Neural cell (in vitro differentiated cells): ENCODE measurements around the gene CEP170B. TPM values are rescaled to one million over a fixed set of nuclear protein-coding genes. Genes with fewer than 3 reads are reported as not detected.

Source experiments
- H2AFZ ChIP-seq: fragments of 200-600, 300-800 bp; sonication (generic), shearing (Covaris generic); 2 replicates; pipeline ENCODE4 v1.6.0; 2014; ENCODE audit warnings: low read depth, mild to moderate bottlenecking, antibody characterized with exemption, low read length, moderate library complexity
- H3F3A ChIP-seq: fragments of 200-600 bp; shearing (Covaris generic); 2 replicates; pipeline ENCODE4 v1.6.1; 2016; ENCODE audit warnings: mild to moderate bottlenecking, moderate library complexity, mixed read lengths, antibody characterized with exemption, low read length; ENCODE audit not compliant: insufficient read depth, poor library complexity, severe bottlenecking
- H3K27ac ChIP-seq: fragments of 200-600, 300-800 bp; sonication (generic), shearing (Covaris generic); 2 replicates; pipeline ENCODE4 v1.5.1; 2014; ENCODE audit warnings: mild to moderate bottlenecking, low read length, moderate library complexity
- H3K27me3 ChIP-seq: fragments of 300-800, 200-600 bp; sonication (generic), shearing (Covaris generic); 2 replicates; pipeline ENCODE4 v1.6.0; 2014; ENCODE audit warnings: mild to moderate bottlenecking, low read depth, low read length, moderate library complexity; ENCODE audit not compliant: insufficient read depth
- H3K36me3 ChIP-seq: fragments of 300-800, 200-600 bp; sonication (generic), shearing (Covaris generic); 2 replicates; pipeline ENCODE4 v1.5.1; 2014; ENCODE audit warnings: mild to moderate bottlenecking, antibody characterized with exemption, low read length, moderate library complexity; ENCODE audit not compliant: insufficient read depth
- H3K4me2 ChIP-seq: fragments of 300-800, 200-600 bp; sonication (generic), shearing (Covaris generic); 2 replicates; pipeline ENCODE4 v1.6.0; 2014; ENCODE audit warnings: mild to moderate bottlenecking, low read length
- H3K4me3 ChIP-seq: fragments of 300-800, 200-600 bp; sonication (generic), shearing (Covaris generic); 2 replicates; pipeline ENCODE4 v1.5.1; 2014; ENCODE audit warnings: mild to moderate bottlenecking, low read length, moderate library complexity
- H3K79me2 ChIP-seq: fragments of 200-600 bp; shearing (Covaris generic); replicated peaks from 2 replicates; pipeline ENCODE4 v1.6.0; 2014; ENCODE audit warnings: mild to moderate bottlenecking, low read length, moderate library complexity; ENCODE audit not compliant: insufficient read depth
- H3K9ac ChIP-seq: fragments of 300-800, 200-600 bp; sonication (generic), shearing (Covaris generic); 2 replicates; pipeline ENCODE4 v1.6.1; 2016; ENCODE audit warnings: mild to moderate bottlenecking, low read length, mixed read lengths
- H3K9me2 ChIP-seq: fragments of 200-600 bp; shearing (Covaris generic); 2 replicates; pipeline ENCODE4 v1.6.1; 2016; ENCODE audit warnings: mild to moderate bottlenecking, low read length, mixed read lengths; ENCODE audit not compliant: insufficient read depth
- H3K9me3 ChIP-seq: fragments of 200-600, 300-800 bp; sonication (generic), shearing (Covaris generic); 2 replicates; pipeline ENCODE4 v1.6.1; 2016; ENCODE audit warnings: mild to moderate bottlenecking, mixed run types, low read length, moderate library complexity, mixed read lengths
- H4K20me1 ChIP-seq: fragments of 200-600 bp; shearing (Covaris generic); 2 replicates; pipeline ENCODE4 v1.6.1; 2016; ENCODE audit warnings: mild to moderate bottlenecking, mixed run types; ENCODE audit not compliant: insufficient read depth
- EP300 ChIP-seq: fragments of 450-650 bp; conservative IDR thresholded peaks from 2 replicates; pipeline ENCODE4 v1.6.1; 2014; ENCODE audit warnings: antibody characterized with exemption, mild to moderate bottlenecking, moderate library complexity; ENCODE audit not compliant: poor library complexity, severe bottlenecking
- EZH2 ChIP-seq: fragments of 200-600, 300-800 bp; shearing (Covaris generic), sonication (generic); IDR thresholded peaks from 2 replicates; pipeline ENCODE4 v1.6.1; 2014; ENCODE audit warnings: antibody characterized with exemption, low read length, borderline replicate concordance, mild to moderate bottlenecking; ENCODE audit not compliant: insufficient read depth, poor library complexity, severe bottlenecking
- MXI1 ChIP-seq: fragments of 450-650 bp; conservative IDR thresholded peaks from 2 replicates; pipeline ENCODE4 v1.6.1; 2014; ENCODE audit warnings: antibody characterized with exemption, mild to moderate bottlenecking; ENCODE audit not compliant: poor library complexity, severe bottlenecking
- POLR2AphosphoS5 ChIP-seq: IDR thresholded peaks from 2 replicates; pipeline ENCODE4 v1.6.1; 2012
- RAD21 ChIP-seq: fragments of 450-650 bp; conservative IDR thresholded peaks from 2 replicates; pipeline ENCODE4 v1.6.1; 2014; ENCODE audit warnings: antibody characterized with exemption, mild to moderate bottlenecking, moderate library complexity
- SMC3 ChIP-seq: fragments of 450-650 bp; conservative IDR thresholded peaks from 2 replicates; pipeline ENCODE4 v1.6.1; 2014; ENCODE audit warnings: antibody characterized with exemption, mild to moderate bottlenecking, moderate library complexity; ENCODE audit not compliant: poor library complexity
- TAF1 ChIP-seq: IDR thresholded peaks from 2 replicates; pipeline ENCODE4 v1.6.1; 2012; ENCODE audit warnings: low read depth
- polyA plus RNA-seq: library from polyadenylated mRNA; depleted of rRNA; stranded (reverse); fragments of >200 nt; gene quantifications from 2 replicates; pipeline ENCODE4 v1.2.3, GENCODE V29; 2014
- TF ChIP-seq, protein P1 (sequence below): fragments of 450-650 bp; IDR thresholded peaks from 2 replicates; pipeline ENCODE4 v1.5.1; 2014; ENCODE audit warnings: antibody characterized with exemption, mild to moderate bottlenecking, moderate library complexity; ENCODE audit not compliant: poor library complexity, severe bottlenecking
- TF ChIP-seq, protein P2 (sequence below): IDR thresholded peaks from 2 replicates; pipeline ENCODE4 v1.6.1; 2012; ENCODE audit warnings: borderline replicate concordance

The CEP170B gene
- polyA plus RNA-seq, 1 donor from 2014 or later = 11.6 TPM

DNA sequence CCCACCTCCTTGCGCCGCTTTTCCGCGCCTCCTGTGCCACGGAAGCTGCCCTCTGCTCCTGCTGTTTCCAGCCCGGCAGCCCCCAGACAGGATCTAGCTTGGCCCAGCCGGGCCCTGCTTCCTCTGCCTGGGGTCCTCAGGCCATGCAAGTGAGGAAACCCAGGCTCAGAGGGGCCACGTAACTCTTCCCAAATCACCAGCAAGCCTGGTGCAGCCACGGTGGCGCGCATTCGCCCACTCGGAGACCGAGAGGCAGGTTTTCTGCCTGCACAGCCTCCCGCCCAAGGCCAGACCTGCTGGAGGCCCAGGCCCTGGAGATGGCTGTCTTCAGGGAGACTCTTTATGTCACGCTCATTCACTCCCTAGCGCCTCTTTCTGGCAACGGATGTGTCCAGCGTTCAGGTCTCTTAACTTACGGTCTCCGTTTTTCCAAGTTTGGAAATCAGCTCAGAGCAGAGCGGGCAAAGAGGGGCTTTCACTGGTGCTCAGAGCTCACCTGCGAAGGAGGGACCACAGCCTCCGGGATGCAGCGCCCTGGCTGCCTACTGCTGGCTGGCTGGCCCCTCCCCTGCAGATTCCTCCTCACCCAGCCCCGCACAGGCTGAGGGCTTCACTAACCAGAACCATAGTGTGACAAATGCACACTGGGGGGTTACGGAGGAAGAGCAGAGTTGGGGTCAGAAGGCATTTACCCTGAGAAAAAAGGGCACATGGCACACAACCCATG lies 20.6 kb upstream of the CEP170B start:
- Histone ChIP-seq H3K36me3 (no peaks in the 10 kb centered on the region), H3K9me3 (no peaks in the 10 kb centered on the region), H4K20me1 (no peaks in the 10 kb centered on the region), H3K27ac (no peak overlapping the region), H3K4me2 (no peak overlapping the region), H3K27me3 (peaks cover 53% of the 10 kb centered on the region), H3K9ac (no peak overlapping the region), H3K79me2 (no peaks in the 10 kb centered on the region), H3F3A (no peaks in the 10 kb centered on the region), H3K9me2 (no peaks in the 10 kb centered on the region), H2AFZ (no peak overlapping the region), H3K4me3 (peak overlapping the region; percentile 66)
- TF ChIP-seq MXI1 (no peak), TAF1 (no peak), EZH2 (no peak)
- TF ChIP-seq, protein P1, sequence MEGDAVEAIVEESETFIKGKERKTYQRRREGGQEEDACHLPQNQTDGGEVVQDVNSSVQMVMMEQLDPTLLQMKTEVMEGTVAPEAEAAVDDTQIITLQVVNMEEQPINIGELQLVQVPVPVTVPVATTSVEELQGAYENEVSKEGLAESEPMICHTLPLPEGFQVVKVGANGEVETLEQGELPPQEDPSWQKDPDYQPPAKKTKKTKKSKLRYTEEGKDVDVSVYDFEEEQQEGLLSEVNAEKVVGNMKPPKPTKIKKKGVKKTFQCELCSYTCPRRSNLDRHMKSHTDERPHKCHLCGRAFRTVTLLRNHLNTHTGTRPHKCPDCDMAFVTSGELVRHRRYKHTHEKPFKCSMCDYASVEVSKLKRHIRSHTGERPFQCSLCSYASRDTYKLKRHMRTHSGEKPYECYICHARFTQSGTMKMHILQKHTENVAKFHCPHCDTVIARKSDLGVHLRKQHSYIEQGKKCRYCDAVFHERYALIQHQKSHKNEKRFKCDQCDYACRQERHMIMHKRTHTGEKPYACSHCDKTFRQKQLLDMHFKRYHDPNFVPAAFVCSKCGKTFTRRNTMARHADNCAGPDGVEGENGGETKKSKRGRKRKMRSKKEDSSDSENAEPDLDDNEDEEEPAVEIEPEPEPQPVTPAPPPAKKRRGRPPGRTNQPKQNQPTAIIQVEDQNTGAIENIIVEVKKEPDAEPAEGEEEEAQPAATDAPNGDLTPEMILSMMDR = no peak

DNA sequence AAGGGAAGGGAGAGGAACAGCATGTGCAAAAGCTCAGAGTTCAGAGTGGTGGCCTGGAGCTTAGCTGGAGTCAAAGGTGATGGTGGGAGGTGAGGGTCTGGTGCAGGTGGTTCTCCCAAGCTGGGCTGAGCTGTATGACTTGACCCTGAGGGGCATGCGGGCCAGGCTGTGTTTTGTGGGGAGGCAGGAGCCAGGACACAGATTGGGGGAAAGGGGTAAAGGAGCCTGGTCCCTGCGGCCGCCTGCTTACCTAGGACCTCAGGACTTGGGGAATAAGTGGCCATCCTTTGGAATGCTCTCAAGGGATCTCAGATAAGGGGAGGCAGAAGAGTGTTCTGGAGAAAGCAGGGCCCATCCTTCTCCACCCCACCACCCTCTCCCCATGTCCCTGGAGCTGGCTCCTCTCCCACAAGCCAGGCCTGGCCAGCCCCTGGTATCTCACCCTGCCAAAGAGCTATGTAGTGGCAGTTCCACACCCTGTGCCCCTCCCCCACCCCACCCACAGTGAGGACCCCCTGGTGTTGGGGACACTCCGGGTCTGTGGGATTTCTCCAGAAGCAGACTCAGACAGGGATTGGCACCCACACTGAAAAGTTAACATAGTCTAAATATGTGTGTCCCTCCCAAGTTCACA lies 19.9 kb upstream of the CEP170B start:
- Histone ChIP-seq H3K9me3 (no peaks in the 10 kb centered on the region), H3K79me2 (no peaks in the 10 kb centered on the region), H3K4me2 (no peak overlapping the region), H3F3A (no peaks in the 10 kb centered on the region), H4K20me1 (no peaks in the 10 kb centered on the region), H3K36me3 (no peaks in the 10 kb centered on the region), H3K4me3 (no peak overlapping the region), H3K9ac (no peak overlapping the region), H3K27ac (no peak overlapping the region), H3K27me3 (peaks cover 53% of the 10 kb centered on the region), H2AFZ (no peak overlapping the region), H3K9me2 (no peaks in the 10 kb centered on the region)
- TF ChIP-seq TAF1 (no peak), SMC3 (no peak)

DNA sequence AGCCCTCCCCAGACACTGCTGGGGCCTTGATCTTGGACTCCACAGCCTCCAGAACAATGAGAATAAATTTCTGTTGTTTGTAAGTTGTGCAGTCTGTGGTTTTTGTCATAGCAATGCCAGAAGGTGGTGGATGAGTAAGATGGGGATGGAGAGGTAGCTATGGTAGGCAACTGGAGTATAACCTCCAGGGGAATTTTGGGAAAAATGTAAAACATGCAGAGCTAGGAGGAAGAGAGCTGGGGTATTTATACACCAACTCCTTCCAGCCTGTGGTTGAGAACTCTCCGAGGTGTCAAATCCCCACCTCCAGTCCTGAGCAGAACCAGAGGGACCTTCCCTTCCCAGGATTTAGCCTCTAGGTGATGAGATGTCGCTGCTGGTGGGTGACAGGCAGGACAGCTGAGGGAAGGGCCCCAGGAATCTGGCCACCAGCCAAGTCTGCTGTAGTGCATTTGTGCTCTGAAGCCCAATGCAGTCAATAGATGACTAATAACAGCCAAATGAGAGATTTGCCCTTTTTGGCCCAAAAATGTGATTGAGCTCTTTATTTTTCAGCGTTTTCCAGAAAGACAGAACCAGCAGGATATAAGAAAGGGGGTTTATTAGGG lies 19.1 kb upstream of the CEP170B start:
- peaks cover 52% of the 10 kb centered on the region for H3K27me3 ChIP-seq
- no peaks in the 10 kb centered on the region for H3K79me2 ChIP-seq
- no peak overlapping the region for H3K27ac ChIP-seq
- H2AFZ ChIP-seq = no peak overlapping the region
- no peak for TF ChIP-seq MXI1
- no peak for TF ChIP-seq EP300
- TF ChIP-seq, protein P2, sequence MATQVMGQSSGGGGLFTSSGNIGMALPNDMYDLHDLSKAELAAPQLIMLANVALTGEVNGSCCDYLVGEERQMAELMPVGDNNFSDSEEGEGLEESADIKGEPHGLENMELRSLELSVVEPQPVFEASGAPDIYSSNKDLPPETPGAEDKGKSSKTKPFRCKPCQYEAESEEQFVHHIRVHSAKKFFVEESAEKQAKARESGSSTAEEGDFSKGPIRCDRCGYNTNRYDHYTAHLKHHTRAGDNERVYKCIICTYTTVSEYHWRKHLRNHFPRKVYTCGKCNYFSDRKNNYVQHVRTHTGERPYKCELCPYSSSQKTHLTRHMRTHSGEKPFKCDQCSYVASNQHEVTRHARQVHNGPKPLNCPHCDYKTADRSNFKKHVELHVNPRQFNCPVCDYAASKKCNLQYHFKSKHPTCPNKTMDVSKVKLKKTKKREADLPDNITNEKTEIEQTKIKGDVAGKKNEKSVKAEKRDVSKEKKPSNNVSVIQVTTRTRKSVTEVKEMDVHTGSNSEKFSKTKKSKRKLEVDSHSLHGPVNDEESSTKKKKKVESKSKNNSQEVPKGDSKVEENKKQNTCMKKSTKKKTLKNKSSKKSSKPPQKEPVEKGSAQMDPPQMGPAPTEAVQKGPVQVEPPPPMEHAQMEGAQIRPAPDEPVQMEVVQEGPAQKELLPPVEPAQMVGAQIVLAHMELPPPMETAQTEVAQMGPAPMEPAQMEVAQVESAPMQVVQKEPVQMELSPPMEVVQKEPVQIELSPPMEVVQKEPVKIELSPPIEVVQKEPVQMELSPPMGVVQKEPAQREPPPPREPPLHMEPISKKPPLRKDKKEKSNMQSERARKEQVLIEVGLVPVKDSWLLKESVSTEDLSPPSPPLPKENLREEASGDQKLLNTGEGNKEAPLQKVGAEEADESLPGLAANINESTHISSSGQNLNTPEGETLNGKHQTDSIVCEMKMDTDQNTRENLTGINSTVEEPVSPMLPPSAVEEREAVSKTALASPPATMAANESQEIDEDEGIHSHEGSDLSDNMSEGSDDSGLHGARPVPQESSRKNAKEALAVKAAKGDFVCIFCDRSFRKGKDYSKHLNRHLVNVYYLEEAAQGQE = no peak
- TF ChIP-seq RAD21 = no peak
- no peak for TF ChIP-seq SMC3
- TF ChIP-seq, protein P1 = no peak
- TF ChIP-seq EZH2 = no peak
- TF ChIP-seq POLR2AphosphoS5 = no peak
- no peak for TF ChIP-seq TAF1
- H3F3A ChIP-seq = no peaks in the 10 kb centered on the region
- no peaks in the 10 kb centered on the region for H3K36me3 ChIP-seq
- no peak overlapping the region for H3K4me3 ChIP-seq
- no peak overlapping the region for H3K9ac ChIP-seq
- no peaks in the 10 kb centered on the region for H3K9me3 ChIP-seq
- no peak overlapping the region for H3K4me2 ChIP-seq
- H4K20me1 ChIP-seq = no peaks in the 10 kb centered on the region
- no peaks in the 10 kb centered on the region for H3K9me2 ChIP-seq
